DND-41 (cell line): Measurements from ENCODE around the gene ZC3H12C.

Source experiments
- ATAC-seq: fragments of 200-7000 bp; cut with Tn5 transposase; 3 replicates; pipeline ENCODE4 v1.9.1; 2021; ENCODE audit warnings: low read depth; ENCODE audit not compliant: insufficient read depth
- DNase-seq: peaks from one replicate; pipeline ENCODE4 v3.0.0-alpha.2; 2020
- H2AFZ ChIP-seq: 2 replicates; pipeline ENCODE4 v1.6.0; 2012; ENCODE audit warnings: low read depth, low read length
- H3K27ac ChIP-seq: 2 replicates; pipeline ENCODE4 v1.5.1; 2012; ENCODE audit warnings: low read length, inconsistent platforms
- H3K27me3 ChIP-seq: fragments of 200-600 bp; sonication (generic); 2 replicates; pipeline ENCODE4 v1.6.0; 2012; ENCODE audit warnings: low read length, mild to moderate bottlenecking, inconsistent platforms; ENCODE audit not compliant: insufficient read depth, poor library complexity
- H3K36me3 ChIP-seq: 2 replicates; pipeline ENCODE4 v1.5.1; 2012; ENCODE audit warnings: low read length, inconsistent platforms; ENCODE audit not compliant: insufficient read depth
- H3K4me1 ChIP-seq: 2 replicates; pipeline ENCODE4 v1.5.1; 2012; ENCODE audit warnings: mild to moderate bottlenecking, low read length; ENCODE audit not compliant: insufficient read depth
- H3K4me2 ChIP-seq: 2 replicates; pipeline ENCODE4 v1.6.0; 2012; ENCODE audit warnings: mild to moderate bottlenecking, moderate library complexity, low read length, inconsistent platforms; ENCODE audit not compliant: insufficient read depth
- H3K4me3 ChIP-seq, 2 experiments: fragments of 200-600 bp in 1 of 2; shearing (Covaris generic) in 1 of 2; 2 replicates each; pipeline ENCODE4 v1.5.1; 2012 to 2016; ENCODE audit warnings: inconsistent platforms in 2 of 2, low read length in 2 of 2, mild to moderate bottlenecking in 2 of 2, low read depth in 1 of 2, moderate library complexity in 1 of 2
- H3K79me2 ChIP-seq: 2 replicates; pipeline ENCODE4 v1.6.0; 2012; ENCODE audit warnings: low read length, inconsistent platforms; ENCODE audit not compliant: insufficient read depth
- H3K9ac ChIP-seq: 2 replicates; pipeline ENCODE4 v1.6.0; 2012; ENCODE audit warnings: low read depth, mild to moderate bottlenecking, inconsistent platforms, low read length, moderate library complexity
- H3K9me3 ChIP-seq: 2 replicates; pipeline ENCODE4 v1.5.1; 2012; ENCODE audit warnings: low read length, moderate library complexity, mild to moderate bottlenecking, inconsistent platforms; ENCODE audit not compliant: insufficient read depth, severe bottlenecking
- H4K20me1 ChIP-seq: 2 replicates; pipeline ENCODE4 v1.6.0; 2012; ENCODE audit warnings: low read length; ENCODE audit not compliant: insufficient read depth
- CTCF ChIP-seq: IDR thresholded peaks from 2 replicates; pipeline ENCODE4 v1.5.1; 2012; ENCODE audit warnings: borderline replicate concordance, low read length, moderate library complexity, mild to moderate bottlenecking; ENCODE audit not compliant: poor library complexity, severe bottlenecking; ENCODE audit errors: extremely low read depth
- EZH2 ChIP-seq: IDR thresholded peaks from 3 replicates; pipeline ENCODE4 v1.6.1; 2012; ENCODE audit warnings: borderline replicate concordance, low read depth, mild to moderate bottlenecking, moderate library complexity, low read length, inconsistent platforms; ENCODE audit not compliant: severe bottlenecking

The ZC3H12C gene

GRCh38 chr11:110088535-110089344 lies 4.5 kb upstream of the ZC3H12C start:
- no peaks in the 10 kb centered on the region for H3K27me3 ChIP-seq
- DNase-seq, result no peak
- no peaks in the 10 kb centered on the region for H3K9me3 ChIP-seq
- no peak overlapping the region for H3K27ac ChIP-seq
- no peaks in the 10 kb centered on the region for H3K36me3 ChIP-seq
- ATAC-seq, result no peak
- H2AFZ ChIP-seq, result no peak overlapping the region
- no peak overlapping the region for H3K4me2 ChIP-seq
- H3K4me1 ChIP-seq, result no peaks in the 10 kb centered on the region
- H4K20me1 ChIP-seq, result no peaks in the 10 kb centered on the region
- TF ChIP-seq EZH2 (no peak), CTCF (no peak)
- no peak overlapping the region for H3K4me3 ChIP-seq
- no peaks in the 10 kb centered on the region for H3K79me2 ChIP-seq
- H3K9ac ChIP-seq, result no peak overlapping the region

GRCh38 chr11:110089617-110090282 lies 3.4 kb upstream of the ZC3H12C start:
- Histone ChIP-seq H3K79me2 (no peaks in the 10 kb centered on the region), H3K36me3 (no peaks in the 10 kb centered on the region), H3K4me1 (no peaks in the 10 kb centered on the region), H3K4me2 (no peak overlapping the region), H3K4me3 (no peak overlapping the region), H3K9me3 (no peaks in the 10 kb centered on the region), H3K27me3 (no peaks in the 10 kb centered on the region), H3K27ac (no peak overlapping the region), H2AFZ (no peak overlapping the region), H4K20me1 (no peaks in the 10 kb centered on the region), H3K9ac (no peak overlapping the region)
- no peak for ATAC-seq
- no peak for TF ChIP-seq EZH2
- TF ChIP-seq CTCF, result no peak
- DNase-seq, result no peak

GRCh38 chr11:110090466-110091026 lies 2.6 kb upstream of the ZC3H12C start:
- no peak overlapping the region for H3K4me3 ChIP-seq
- no peak overlapping the region for H2AFZ ChIP-seq
- no peaks in the 10 kb centered on the region for H3K79me2 ChIP-seq
- H3K27me3 ChIP-seq, result no peaks in the 10 kb centered on the region
- H3K36me3 ChIP-seq, result no peaks in the 10 kb centered on the region
- H3K9me3 ChIP-seq, result no peaks in the 10 kb centered on the region
- H3K4me1 ChIP-seq, result no peaks in the 10 kb centered on the region
- DNase-seq, result no peak
- no peak overlapping the region for H3K27ac ChIP-seq
- TF ChIP-seq CTCF (no peak), EZH2 (no peak)
- H3K9ac ChIP-seq, result no peak overlapping the region
- H3K4me2 ChIP-seq, result no peak overlapping the region
- no peak for ATAC-seq
- H4K20me1 ChIP-seq, result no peaks in the 10 kb centered on the region
